CD4-positive, alpha-beta T cell (primary cell): ENCODE measurements around the gene COL7A1. TPM values are rescaled to one million over a fixed set of nuclear protein-coding genes. Genes with fewer than 3 reads are reported as not detected.

Source experiments
- ATAC-seq: fragments of 200-7000 bp; cut with Tn5 transposase; one replicate; pipeline ENCODE4 v1.10.0; 2022; ENCODE audit warnings: mild to moderate bottlenecking; ENCODE audit not compliant: poor library complexity
- CTCF ChIA-PET: fragments of 350-600 bp; sonication (Branson Sonifier 250); formaldehyde crosslinking; loops from one replicate; lab custom pipeline; 2021; ENCODE audit warnings: antibody characterized with exemption, inconsistent platforms; lab: Charles Lee
- POLR2A ChIA-PET: fragments of 350-600 bp; sonication (Branson Sonifier 250); formaldehyde crosslinking; loops from one replicate; lab custom pipeline; 2021; ENCODE audit warnings: antibody characterized with exemption, inconsistent platforms; lab: Charles Lee
- DNase-seq, 14 experiments: peaks; one replicate each; pipeline ENCODE4 v3.0.0-alpha.2; 2013 to 2020; ENCODE audit warnings: mixed read lengths in 2 of 14
- H3K27ac ChIP-seq, 2 donors: one replicate each; pipeline versions ENCODE4 v1.5.1 to v1.7.0; 2013; ENCODE audit warnings: low read length in 2 of 2, low read depth in 1 of 2, mild to moderate bottlenecking in 1 of 2
- H3K27me3 ChIP-seq, 2 experiments: 1 replicate in 1 of 2; 2 replicates in 1 of 2; pipeline versions ENCODE4 v1.6.1 to v1.7.0; 2013; ENCODE audit warnings: low read length in 2 of 2, control low read depth in 1 of 2, mild to moderate bottlenecking in 1 of 2, moderate library complexity in 1 of 2; ENCODE audit not compliant: insufficient read depth in 2 of 2, control insufficient read depth in 1 of 2
- H3K36me3 ChIP-seq: one replicate; pipeline ENCODE4 v1.6.1; 2013; ENCODE audit warnings: low read length, control low read depth; ENCODE audit not compliant: insufficient read depth
- H3K4me1 ChIP-seq: one replicate; pipeline ENCODE4 v1.6.1; 2013; ENCODE audit warnings: low read length, control low read depth; ENCODE audit not compliant: insufficient read depth
- H3K4me3 ChIP-seq: one replicate; pipeline ENCODE4 v1.5.1; 2013; ENCODE audit warnings: mild to moderate bottlenecking, low read length, moderate library complexity
- H3K9me3 ChIP-seq, 2 experiments: 1 replicate in 1 of 2; 2 replicates in 1 of 2; pipeline versions ENCODE4 v1.6.1 to v1.7.0; 2013; ENCODE audit warnings: low read length in 2 of 2, mild to moderate bottlenecking in 2 of 2, control low read depth in 1 of 2, moderate library complexity in 1 of 2; ENCODE audit not compliant: control insufficient read depth in 1 of 2, insufficient read depth in 1 of 2
- H3K27ac Mint-ChIP-seq: one replicate; pipeline ENCODE4 v1.8.0; 2020; ENCODE audit warnings: mixed read lengths
- H3K27me3 Mint-ChIP-seq: one replicate; pipeline ENCODE4 v1.8.0; 2021; ENCODE audit warnings: mixed read lengths
- H3K36me3 Mint-ChIP-seq: one replicate; pipeline ENCODE4 v1.8.0; 2021; ENCODE audit warnings: low read depth, mixed read lengths
- H3K4me1 Mint-ChIP-seq: one replicate; pipeline ENCODE4 v1.8.0; 2021; ENCODE audit warnings: low read depth, mixed read lengths
- H3K4me3 Mint-ChIP-seq: one replicate; pipeline ENCODE4 v1.8.0; 2020; ENCODE audit warnings: mild to moderate bottlenecking, mixed read lengths
- H3K9me3 Mint-ChIP-seq: one replicate; pipeline ENCODE4 v1.8.0; 2020; ENCODE audit warnings: mixed read lengths
- CTCF ChIP-seq: fragments of 200-600 bp; IDR thresholded peaks from one replicate; pipeline ENCODE4 v1.8.0; 2022; ENCODE audit warnings: antibody characterized with exemption, mild to moderate bottlenecking
- intact Hi-C, 2 experiments: fragments of 100-400 bp; cut with DNase I in 1 of 2; cut with micrococcal nuclease in 1 of 2; formaldehyde crosslinking; loops; one replicate each; pipeline versions ENCODE4 v1.15.1 to v1.9.0; 2023 to 2025; cut with DNase I, micrococcal nuclease
- total RNA-seq, 174 experiments: library from RNA in 2 of 174; stranded (reverse) in 2 of 174; gene quantifications; one replicate each; pipeline ENCODE4 v1.2.3 and lab custom pipeline; 2021 to 2026

Gene COL7A1
- total RNA-seq, 2 experiments from 2014 or later: 0.73 to 0.93 TPM

DNA sequence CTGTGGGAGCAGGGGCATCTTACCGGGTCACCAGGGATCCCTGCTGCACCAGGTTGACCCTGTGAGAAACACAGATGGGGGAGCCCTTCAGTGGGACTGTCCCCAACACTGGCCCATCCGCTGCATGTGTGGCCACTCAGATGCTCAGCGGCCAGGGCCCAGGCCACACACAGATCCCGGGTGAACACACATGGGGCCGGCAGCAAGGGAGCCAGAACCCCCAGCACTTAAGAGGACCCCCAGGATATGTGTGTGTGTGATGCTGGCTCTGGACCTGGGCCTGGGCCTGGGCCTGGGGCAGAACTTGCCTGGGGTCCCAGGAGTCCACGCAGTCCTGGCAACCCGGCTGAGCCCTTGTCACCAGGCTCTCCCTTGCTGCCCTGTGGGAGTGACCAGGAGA, 26.7 kb downstream of the COL7A1 start:
- intact Hi-C loops: no loop called here
- no peaks in the 10 kb centered on the region for H3K4me1 Mint-ChIP-seq
- Histone ChIP-seq H3K4me3 (no peak overlapping the region), H3K4me1 (peaks cover 4% of the 10 kb centered on the region), H3K27me3 (no peaks in the 10 kb centered on the region), H3K9me3 (no peaks in the 10 kb centered on the region), H3K36me3 (no peaks in the 10 kb centered on the region), H3K27ac (no peak overlapping the region)
- no peaks in the 10 kb centered on the region for H3K9me3 Mint-ChIP-seq
- no peak for ATAC-seq
- no peak for DNase-seq
- no peak overlapping the region for H3K27ac Mint-ChIP-seq
- ChIA-PET POLR2A (no interaction called here), CTCF (no interaction called here)
- H3K36me3 Mint-ChIP-seq: no peaks in the 10 kb centered on the region
- no peaks in the 10 kb centered on the region for H3K27me3 Mint-ChIP-seq
- TF ChIP-seq CTCF: no peak
- no peak overlapping the region for H3K4me3 Mint-ChIP-seq

DNA sequence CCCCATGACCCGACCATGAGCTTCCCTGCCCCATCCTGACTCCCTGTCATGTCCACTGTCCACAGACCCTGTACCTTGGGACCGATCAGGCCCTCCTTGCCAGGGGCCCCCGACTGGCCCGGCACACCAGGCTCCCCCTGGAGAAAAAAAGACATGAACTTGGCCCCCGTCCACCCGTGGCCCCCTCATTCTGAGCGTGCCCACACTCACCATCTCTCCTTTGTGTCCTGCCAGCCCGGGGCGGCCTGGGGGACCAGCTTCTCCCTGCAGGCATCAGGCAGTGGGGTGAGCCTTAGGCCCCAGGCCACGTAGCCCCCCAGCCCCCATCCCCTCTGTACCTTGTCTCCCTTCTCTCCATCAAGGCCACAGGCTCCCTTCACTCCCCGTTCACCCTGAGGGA, 27.6 kb downstream of the COL7A1 start:
- intact Hi-C loops: no loop called here
- no peaks in the 10 kb centered on the region for H3K4me1 Mint-ChIP-seq
- H3K4me3 Mint-ChIP-seq: no peak overlapping the region
- CTCF ChIA-PET: no interaction called here
- TF ChIP-seq CTCF: no peak
- H3K36me3 Mint-ChIP-seq: no peaks in the 10 kb centered on the region
- no peaks in the 10 kb centered on the region for H3K9me3 Mint-ChIP-seq
- POLR2A ChIA-PET: no interaction called here
- no peaks in the 10 kb centered on the region for H3K27me3 Mint-ChIP-seq
- H3K27ac Mint-ChIP-seq: no peak overlapping the region
- ATAC-seq: no peak
- no peak for DNase-seq
- Histone ChIP-seq H3K4me1 (peaks cover 4% of the 10 kb centered on the region), H3K4me3 (no peak overlapping the region), H3K9me3 (no peaks in the 10 kb centered on the region), H3K27ac (no peak overlapping the region), H3K36me3 (no peaks in the 10 kb centered on the region), H3K27me3 (no peaks in the 10 kb centered on the region)

DNA sequence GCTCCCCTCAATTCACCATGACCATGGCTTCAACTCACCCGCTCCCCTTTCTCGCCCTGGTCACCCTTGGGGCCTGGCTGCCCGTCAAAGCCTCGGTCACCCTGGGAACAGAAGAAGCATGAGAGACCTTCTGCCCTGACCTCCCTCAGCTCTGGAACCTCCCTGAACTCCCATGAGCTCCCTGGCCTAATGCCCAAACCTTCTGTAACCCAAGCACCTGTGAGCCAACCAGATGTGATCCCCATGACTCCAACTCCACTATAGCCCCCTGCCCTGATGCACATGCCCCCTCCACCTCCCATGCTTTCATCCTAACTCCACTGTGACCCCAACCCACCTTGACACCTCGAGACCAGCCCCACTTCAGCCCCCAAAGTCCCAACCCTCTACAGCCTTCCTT, 28.0 kb downstream of the COL7A1 start:
- Histone ChIP-seq H3K9me3 (no peaks in the 10 kb centered on the region), H3K4me1 (peaks cover 4% of the 10 kb centered on the region), H3K27me3 (no peaks in the 10 kb centered on the region), H3K27ac (no peak overlapping the region), H3K4me3 (no peak overlapping the region), H3K36me3 (no peaks in the 10 kb centered on the region)
- no peaks in the 10 kb centered on the region for H3K9me3 Mint-ChIP-seq
- no peaks in the 10 kb centered on the region for H3K36me3 Mint-ChIP-seq
- TF ChIP-seq CTCF: no peak
- H3K4me1 Mint-ChIP-seq: no peaks in the 10 kb centered on the region
- no peaks in the 10 kb centered on the region for H3K27me3 Mint-ChIP-seq
- no peak for DNase-seq
- no peak overlapping the region for H3K4me3 Mint-ChIP-seq
- CTCF ChIA-PET: no interaction called here
- ATAC-seq: no peak
- intact Hi-C loops: no loop called here
- no peak overlapping the region for H3K27ac Mint-ChIP-seq
- POLR2A ChIA-PET: no interaction called here
